H9 (cell line): ENCODE results near the gene LPAR3. TPM values are rescaled to one million over a fixed set of nuclear protein-coding genes. Genes with fewer than 3 reads are reported as not detected.

Source experiments
- DNase-seq: peaks from one replicate; pipeline ENCODE4 v3.0.0-alpha.2; 2017
- H2AFZ ChIP-seq: one replicate; pipeline ENCODE4 v1.6.1; 2013; ENCODE audit warnings: mild to moderate bottlenecking, low read length, control low read depth, moderate library complexity
- H2AK5ac ChIP-seq: 2 replicates; pipeline ENCODE4 v1.6.1; 2013; ENCODE audit warnings: low read length, control low read depth, mixed read lengths; ENCODE audit not compliant: insufficient read length
- H2BK120ac ChIP-seq: one replicate; pipeline ENCODE4 v1.6.1; 2013; ENCODE audit warnings: low read depth, mild to moderate bottlenecking, low read length, control low read depth, inconsistent platforms; ENCODE audit not compliant: poor library complexity, severe bottlenecking
- H2BK12ac ChIP-seq: 2 replicates; pipeline ENCODE4 v1.6.1; 2013; ENCODE audit warnings: low read length, control low read depth, mixed read lengths, low read depth; ENCODE audit not compliant: insufficient read length
- H2BK15ac ChIP-seq: 2 replicates; pipeline ENCODE4 v1.6.1; 2013; ENCODE audit warnings: low read depth, low read length, control low read depth
- H2BK20ac ChIP-seq: one replicate; pipeline ENCODE4 v1.6.1; 2013; ENCODE audit warnings: low read depth, mild to moderate bottlenecking, low read length, control low read depth, inconsistent platforms; ENCODE audit not compliant: poor library complexity, severe bottlenecking
- H2BK5ac ChIP-seq: 2 replicates; pipeline ENCODE4 v1.6.1; 2013; ENCODE audit warnings: low read length, control low read depth, mixed read lengths; ENCODE audit not compliant: insufficient read length
- H3K14ac ChIP-seq: 2 replicates; pipeline ENCODE4 v1.6.1; 2013; ENCODE audit warnings: low read length, control low read depth; ENCODE audit not compliant: insufficient read depth
- H3K18ac ChIP-seq: 2 replicates; pipeline ENCODE4 v1.6.1; 2013; ENCODE audit warnings: low read depth, mild to moderate bottlenecking, mixed read lengths, low read length, control low read depth; ENCODE audit not compliant: insufficient read length
- H3K23ac ChIP-seq: 2 replicates; pipeline ENCODE4 v1.6.1; 2013; ENCODE audit warnings: low read length, control low read depth, mixed read lengths, low read depth; ENCODE audit not compliant: insufficient read length
- H3K23me2 ChIP-seq: 2 replicates; pipeline ENCODE4 v1.6.1; 2013; ENCODE audit warnings: low read depth, mild to moderate bottlenecking, mixed read lengths, low read length, control low read depth; ENCODE audit not compliant: insufficient read length, poor library complexity, severe bottlenecking
- H3K27ac ChIP-seq: 2 replicates; pipeline ENCODE4 v1.5.1; 2013; ENCODE audit warnings: low read length, control low read depth, mixed read lengths, low read depth; ENCODE audit not compliant: insufficient read length
- H3K27me3 ChIP-seq: 2 replicates; pipeline ENCODE4 v1.6.1; 2013; ENCODE audit warnings: low read length, control low read depth, inconsistent platforms; ENCODE audit not compliant: insufficient read depth
- H3K4ac ChIP-seq: 2 replicates; pipeline ENCODE4 v1.6.1; 2013; ENCODE audit warnings: low read depth, mild to moderate bottlenecking, control low read depth, inconsistent platforms, low read length, moderate library complexity
- H3K4me1 ChIP-seq: 2 replicates; pipeline ENCODE4 v1.6.1; 2013; ENCODE audit warnings: low read length, control low read depth, inconsistent platforms; ENCODE audit not compliant: insufficient read depth
- H3K4me2 ChIP-seq: 2 replicates; pipeline ENCODE4 v1.6.1; 2013; ENCODE audit warnings: low read length, control low read depth, mixed read lengths; ENCODE audit not compliant: insufficient read length, insufficient read depth
- H3K56ac ChIP-seq: 2 replicates; pipeline ENCODE4 v1.6.1; 2013; ENCODE audit warnings: low read depth, mild to moderate bottlenecking, mixed read lengths, low read length, control low read depth; ENCODE audit not compliant: insufficient read length
- H3K79me1 ChIP-seq: 2 replicates; pipeline ENCODE4 v1.6.1; 2013; ENCODE audit warnings: low read depth, mild to moderate bottlenecking, moderate library complexity, low read length, control low read depth, inconsistent platforms; ENCODE audit not compliant: insufficient read depth, poor library complexity, severe bottlenecking
- H3K79me2 ChIP-seq: 2 replicates; pipeline ENCODE4 v1.6.1; 2013; ENCODE audit warnings: low read length, control low read depth, inconsistent platforms; ENCODE audit not compliant: insufficient read depth
- H3K9ac ChIP-seq: 2 replicates; pipeline ENCODE4 v1.6.1; 2013; ENCODE audit warnings: low read length, control low read depth, mixed read lengths; ENCODE audit not compliant: insufficient read length; ENCODE audit errors: extremely low read depth
- H3K9me3 ChIP-seq: one replicate; pipeline ENCODE4 v1.6.1; 2013; ENCODE audit warnings: low read depth, low read length, inconsistent platforms; ENCODE audit not compliant: control insufficient read depth
- H3T11ph ChIP-seq: one replicate; pipeline ENCODE4 v1.6.1; 2013; ENCODE audit warnings: mild to moderate bottlenecking, low read length, control low read depth, inconsistent platforms
- H4K20me1 ChIP-seq: one replicate; pipeline ENCODE4 v1.6.1; 2013; ENCODE audit not compliant: control insufficient read depth, insufficient read length, insufficient read depth
- H4K5ac ChIP-seq: 2 replicates; pipeline ENCODE4 v1.6.1; 2013; ENCODE audit warnings: low read depth, mild to moderate bottlenecking, mixed read lengths, low read length, control low read depth; ENCODE audit not compliant: insufficient read length
- H4K8ac ChIP-seq: replicated peaks from 2 replicates; pipeline ENCODE4 v1.6.1; 2013; ENCODE audit warnings: low read length, control low read depth, mixed read lengths, low read depth; ENCODE audit not compliant: insufficient read length
- H4K91ac ChIP-seq: 2 replicates; pipeline ENCODE4 v1.6.1; 2013; ENCODE audit warnings: low read depth, mild to moderate bottlenecking, moderate library complexity, mixed read lengths, low read length, control low read depth; ENCODE audit not compliant: insufficient read length
- H3K27ac Mint-ChIP-seq, 3 experiments: 2 replicates in 2 of 3; 3 replicates in 1 of 3; pipeline ENCODE4 v1.8.0; 2020 to 2021; ENCODE audit warnings: mixed read lengths in 3 of 3, mild to moderate bottlenecking in 1 of 3, moderate library complexity in 1 of 3
- H3K27me3 Mint-ChIP-seq: 2 replicates; pipeline ENCODE4 v1.8.0; 2021; ENCODE audit warnings: low read depth, mild to moderate bottlenecking, moderate library complexity, mixed read lengths
- H3K36me3 Mint-ChIP-seq, 3 experiments: 2 replicates in 2 of 3; 3 replicates in 1 of 3; pipeline ENCODE4 v1.8.0; 2020 to 2021; ENCODE audit warnings: low read depth in 3 of 3, mixed read lengths in 3 of 3; ENCODE audit not compliant: insufficient read depth in 1 of 3
- H3K4me1 Mint-ChIP-seq, 2 experiments: 2 replicates each; pipeline ENCODE4 v1.8.0; 2020; ENCODE audit warnings: mixed read lengths in 2 of 2
- H3K4me3 Mint-ChIP-seq, 2 experiments: 2 replicates in 1 of 2; 3 replicates in 1 of 2; pipeline ENCODE4 v1.8.0; 2020 to 2021; ENCODE audit warnings: mild to moderate bottlenecking in 2 of 2, mixed read lengths in 2 of 2, moderate library complexity in 1 of 2
- H3K9me3 Mint-ChIP-seq, 2 experiments: 2 replicates in 1 of 2; 3 replicates in 1 of 2; pipeline ENCODE4 v1.8.0; 2020; ENCODE audit warnings: mild to moderate bottlenecking in 2 of 2, mixed read lengths in 2 of 2, moderate library complexity in 1 of 2
- WGBS: extraction: QIAGEN DNeasy Blood & Tissue Kit; methylation state at CpG from one replicate; pipeline ENCODE4 v1.1.7; 2013; ENCODE audit warnings: missing lambda C conversion rate, low lambda C conversion rate, mixed read lengths; ENCODE audit not compliant: insufficient read length; ENCODE audit errors: extremely low coverage; 5-methylcytosine and 5-hydroxymethylcytosine counted together
- total RNA-seq: library from RNA; stranded (reverse); gene quantifications from 2 replicates; pipeline ENCODE4 v1.2.1, GENCODE V29; 2021
- TF ChIP-seq, protein P1 (sequence below): fragments of 200-600 bp; sonication (generic); conservative IDR thresholded peaks from 3 replicates; pipeline ENCODE4 v1.8.0; 2021; ENCODE audit warnings: antibody characterized with exemption, mild to moderate bottlenecking

LPAR3 gene
- total RNA-seq, 1 experiment from 2014 or later = 3.0 TPM

- H2BK120ac ChIP-seq = no peak overlapping the region
- Mint-ChIP-seq H3K4me3 (no peak overlapping the region), H3K9me3 (peaks cover 5 to 6% of the 10 kb centered on the region in 2 experiments; a peak in 4 of 5 replicates), H3K4me1 (peaks cover 28 to 34% of the 10 kb centered on the region in 2 experiments), H3K27ac (no peak overlapping the region; a peak in 1 of 7 replicates), H3K36me3 (peaks cover 0 to 6% (median 1%) of the 10 kb centered on the region in 3 experiments; a peak in 2 of 7 replicates), H3K27me3 (peaks cover 21% of the 10 kb centered on the region)
- no peak overlapping the region for H4K8ac ChIP-seq
- H3K56ac ChIP-seq = no peak overlapping the region
- H3K4ac ChIP-seq = no peak overlapping the region
- H3T11ph ChIP-seq = no peak overlapping the region
- no peaks in the 10 kb centered on the region for H4K20me1 ChIP-seq
- no peak overlapping the region for H3K27ac ChIP-seq
- no peaks in the 10 kb centered on the region for H3K4me1 ChIP-seq
- TF ChIP-seq, protein P1, sequence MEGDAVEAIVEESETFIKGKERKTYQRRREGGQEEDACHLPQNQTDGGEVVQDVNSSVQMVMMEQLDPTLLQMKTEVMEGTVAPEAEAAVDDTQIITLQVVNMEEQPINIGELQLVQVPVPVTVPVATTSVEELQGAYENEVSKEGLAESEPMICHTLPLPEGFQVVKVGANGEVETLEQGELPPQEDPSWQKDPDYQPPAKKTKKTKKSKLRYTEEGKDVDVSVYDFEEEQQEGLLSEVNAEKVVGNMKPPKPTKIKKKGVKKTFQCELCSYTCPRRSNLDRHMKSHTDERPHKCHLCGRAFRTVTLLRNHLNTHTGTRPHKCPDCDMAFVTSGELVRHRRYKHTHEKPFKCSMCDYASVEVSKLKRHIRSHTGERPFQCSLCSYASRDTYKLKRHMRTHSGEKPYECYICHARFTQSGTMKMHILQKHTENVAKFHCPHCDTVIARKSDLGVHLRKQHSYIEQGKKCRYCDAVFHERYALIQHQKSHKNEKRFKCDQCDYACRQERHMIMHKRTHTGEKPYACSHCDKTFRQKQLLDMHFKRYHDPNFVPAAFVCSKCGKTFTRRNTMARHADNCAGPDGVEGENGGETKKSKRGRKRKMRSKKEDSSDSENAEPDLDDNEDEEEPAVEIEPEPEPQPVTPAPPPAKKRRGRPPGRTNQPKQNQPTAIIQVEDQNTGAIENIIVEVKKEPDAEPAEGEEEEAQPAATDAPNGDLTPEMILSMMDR = no peak
- H3K9me3 ChIP-seq = no peaks in the 10 kb centered on the region
- H3K14ac ChIP-seq = no peak overlapping the region
- H3K23me2 ChIP-seq = no peaks in the 10 kb centered on the region
- no peak for DNase-seq
- H3K4me2 ChIP-seq = no peak overlapping the region
- H2BK15ac ChIP-seq = no peak overlapping the region
- H2AK5ac ChIP-seq = no peak overlapping the region
- H3K27me3 ChIP-seq = no peaks in the 10 kb centered on the region; the same call in 1 of the 2 replicates
- no peak overlapping the region for H3K9ac ChIP-seq
- no peak overlapping the region for H4K91ac ChIP-seq
- no peaks in the 10 kb centered on the region for H3K79me2 ChIP-seq
- no peaks in the 10 kb centered on the region for H3K79me1 ChIP-seq
- H2BK20ac ChIP-seq = no peak overlapping the region
- H4K5ac ChIP-seq = no peak overlapping the region
- no peak overlapping the region for H3K18ac ChIP-seq
- no peak overlapping the region for H2BK12ac ChIP-seq
- no peak overlapping the region for H3K23ac ChIP-seq
- WGBS = no CpG with 5 or more reads among the region's 5 CpGs
- no peak overlapping the region for H2AFZ ChIP-seq
- no peak overlapping the region for H2BK5ac ChIP-seq
These were observed 130.3 kb downstream of the LPAR3 start for GRCh38 chr1:84762664-84763063.

Other genes starting within 250 kb of the LPAR3 start
- gene SSX2IP, start 202.7 kb downstream of the LPAR3 start, total RNA-seq = 19.0 and 19.6 TPM in 2 replicates
- 0.70 and 1.3 TPM in 2 replicates for gene MCOLN2, start 103.9 kb upstream of the LPAR3 start, total RNA-seq
- gene MCOLN3, start 155.3 kb upstream of the LPAR3 start, total RNA-seq = 10.6 and 10.8 TPM in 2 replicates